Activated naive CD4-positive, alpha-beta T cell treated with anti-CD3 and anti-CD28 coated beads, Interleukin-2, amount 10 ng/mL, durations not matched to agents 7 days and 5 days (primary cell): Measurements from ENCODE around the gene MDH1.
"Not testable (repeated sequence)": the region's sequence is repeated elsewhere in the genome, so short reads cannot be mapped to it uniquely, and the experiment has no call there.

Source experiments
- CTCF ChIA-PET: fragments of 350-600 bp; sonication (Branson Sonifier 250); formaldehyde crosslinking; loops from one replicate; lab custom pipeline; 2021; ENCODE audit warnings: antibody characterized with exemption; lab: Charles Lee
- DNase-seq: peaks from one replicate; pipeline ENCODE4 v3.0.0-alpha.2; 2020
- H3K27ac Mint-ChIP-seq: one replicate; pipeline ENCODE4 v1.8.0; 2021; ENCODE audit warnings: mild to moderate bottlenecking, moderate library complexity, mixed read lengths
- H3K27me3 Mint-ChIP-seq: one replicate; pipeline ENCODE4 v1.8.0; 2021; ENCODE audit warnings: mild to moderate bottlenecking, mixed read lengths
- H3K36me3 Mint-ChIP-seq: one replicate; pipeline ENCODE4 v1.8.0; 2021; ENCODE audit warnings: mixed read lengths
- H3K4me1 Mint-ChIP-seq: one replicate; pipeline ENCODE4 v1.8.0; 2021; ENCODE audit warnings: mixed read lengths
- H3K4me3 Mint-ChIP-seq: one replicate; pipeline ENCODE4 v1.8.0; 2021; ENCODE audit warnings: mild to moderate bottlenecking, moderate library complexity, mixed read lengths
- H3K9me3 Mint-ChIP-seq: one replicate; pipeline ENCODE4 v1.8.0; 2021; ENCODE audit warnings: mixed read lengths

The MDH1 gene

DNA sequence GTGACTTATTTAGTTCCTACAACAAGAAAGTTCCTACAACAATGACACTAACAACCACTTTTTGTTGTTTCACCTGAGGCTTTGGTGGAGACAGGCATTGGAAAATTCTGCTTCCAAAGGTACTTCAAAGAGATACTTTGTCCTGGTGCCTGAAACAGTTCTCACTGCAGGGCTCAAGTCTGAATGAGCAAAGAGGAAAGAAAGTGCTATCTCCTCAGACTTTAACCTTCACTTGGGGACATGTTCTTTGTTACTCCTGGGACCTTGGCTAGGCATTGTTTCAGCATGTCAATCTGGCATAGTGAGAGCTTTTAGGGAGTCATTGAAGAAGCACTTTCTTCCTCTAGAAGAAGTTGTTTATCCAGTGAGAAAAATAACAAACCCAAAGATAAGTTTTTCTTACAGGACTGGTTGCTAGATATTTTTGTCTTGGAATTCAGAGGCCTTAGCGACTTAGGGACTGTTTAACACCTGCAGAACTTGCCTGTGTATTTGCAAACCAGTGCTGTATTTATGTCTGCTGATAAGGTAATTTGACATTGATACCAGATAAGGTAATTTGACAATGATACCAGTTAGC is 12.2 kb downstream of the MDH1 start:
- H3K9me3 Mint-ChIP-seq = no peaks in the 10 kb centered on the region
- no peaks in the 10 kb centered on the region for H3K27me3 Mint-ChIP-seq
- no peak overlapping the region for H3K4me3 Mint-ChIP-seq
- DNase-seq = no peak
- no peak overlapping the region for H3K27ac Mint-ChIP-seq
- CTCF ChIA-PET = interaction anchor here (0.6 kb wide), 1 partner anchor 690 kb away, joined by 3 read pairs; no protein-coding TSS in a partner anchor
- peaks cover 54% of the 10 kb centered on the region for H3K36me3 Mint-ChIP-seq
- H3K4me1 Mint-ChIP-seq = peaks cover 2% of the 10 kb centered on the region

DNA sequence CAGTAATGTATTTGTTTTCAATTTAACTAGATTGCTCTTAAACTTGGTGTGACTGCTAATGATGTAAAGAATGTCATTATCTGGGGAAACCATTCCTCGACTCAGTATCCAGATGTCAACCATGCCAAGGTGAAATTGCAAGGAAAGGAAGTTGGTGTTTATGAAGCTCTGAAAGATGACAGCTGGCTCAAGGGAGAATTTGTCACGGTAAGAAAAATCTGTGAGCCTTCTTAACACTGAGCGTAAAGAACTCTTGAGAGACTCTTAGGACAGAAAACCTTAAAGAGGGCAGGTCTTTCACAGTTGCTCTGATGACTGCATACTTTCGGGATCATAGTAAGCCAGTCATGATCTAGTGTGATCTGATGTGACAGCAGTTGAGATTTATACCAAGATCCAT is 15.9 kb downstream of the MDH1 start:
- Mint-ChIP-seq H3K4me1 (no peaks in the 10 kb centered on the region), H3K4me3 (no peak overlapping the region), H3K27me3 (no peaks in the 10 kb centered on the region), H3K9me3 (no peaks in the 10 kb centered on the region), H3K36me3 (peaks cover 50% of the 10 kb centered on the region), H3K27ac (no peak overlapping the region)
- CTCF ChIA-PET = no interaction called here
- DNase-seq = no peak

DNA sequence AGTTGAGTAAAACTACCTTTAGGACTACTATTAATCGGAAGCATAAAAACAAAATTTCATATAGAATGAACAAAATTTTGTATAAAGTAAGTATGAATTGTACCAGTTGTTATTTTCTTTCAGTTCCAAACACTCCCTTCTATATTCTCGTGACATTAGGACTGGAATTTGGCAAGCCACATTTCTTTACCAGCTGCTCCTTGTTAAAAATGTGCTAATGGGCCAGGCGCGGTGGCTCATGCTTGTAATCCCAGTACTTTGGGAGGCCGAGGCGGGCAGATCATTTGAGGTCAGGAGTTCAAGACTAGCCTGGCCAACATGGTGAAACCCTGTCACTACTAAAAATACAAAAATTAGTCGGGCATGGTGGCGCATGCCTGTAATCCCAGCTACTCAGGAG is 20.1 kb downstream of the MDH1 start:
- H3K4me3 Mint-ChIP-seq, H3K27me3 Mint-ChIP-seq, H3K9me3 Mint-ChIP-seq, H3K4me1 Mint-ChIP-seq, H3K27ac Mint-ChIP-seq, CTCF ChIA-PET, DNase-seq: not testable (repeated sequence)
- H3K36me3 Mint-ChIP-seq = peaks cover 26% of the 10 kb centered on the region

DNA sequence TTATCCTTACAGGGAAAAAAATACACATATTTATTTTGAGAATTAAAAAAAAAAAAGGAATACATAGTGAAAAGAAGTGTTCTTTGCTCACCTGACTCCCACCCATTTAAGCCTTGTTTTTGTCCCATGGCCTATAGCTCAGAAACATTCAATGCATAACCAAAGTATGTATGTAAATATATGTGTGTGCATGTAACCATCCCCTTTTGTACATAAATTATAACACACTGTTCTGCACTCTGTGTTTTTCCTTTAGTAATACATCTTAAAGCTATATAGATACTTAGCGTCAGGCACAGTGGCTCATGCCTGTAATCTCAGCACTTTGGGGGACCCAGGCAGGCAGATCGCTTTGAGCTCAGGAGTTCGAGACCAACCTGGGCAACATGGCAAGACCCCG is 21.8 kb downstream of the MDH1 start:
- Mint-ChIP-seq H3K36me3 (peaks cover 16% of the 10 kb centered on the region), H3K27me3 (peaks cover 4% of the 10 kb centered on the region), H3K4me3 (no peak overlapping the region), H3K9me3 (no peaks in the 10 kb centered on the region), H3K27ac (no peak overlapping the region), H3K4me1 (no peaks in the 10 kb centered on the region)
- CTCF ChIA-PET = no interaction called here
- DNase-seq = no peak

DNA sequence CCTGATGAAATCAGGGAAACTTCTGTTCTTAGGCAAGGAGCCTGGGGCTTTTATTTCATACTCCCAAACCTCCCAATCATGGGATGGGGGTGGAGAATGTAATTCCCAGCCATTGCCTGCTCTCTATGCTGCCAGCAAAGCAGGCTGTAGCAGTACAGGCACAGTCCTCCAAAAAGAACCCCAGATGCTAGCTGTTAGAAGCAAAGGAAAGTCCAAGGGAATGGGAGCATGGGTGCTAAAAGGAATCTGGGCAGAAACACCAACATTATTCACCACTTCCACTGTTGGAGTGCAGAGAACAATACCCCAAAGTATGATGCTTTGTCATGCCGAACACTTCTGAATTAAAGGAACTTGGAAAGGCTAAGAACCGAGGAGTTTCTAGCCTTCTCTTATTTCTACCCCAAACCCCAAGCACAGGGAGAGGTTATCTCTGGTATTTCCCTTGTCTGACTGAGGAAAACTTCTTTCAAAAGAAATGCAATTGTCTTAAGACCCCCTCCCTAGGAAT is 24.7 kb downstream of the MDH1 start:
- peaks cover 4% of the 10 kb centered on the region for H3K27me3 Mint-ChIP-seq
- CTCF ChIA-PET = no interaction called here

DNA sequence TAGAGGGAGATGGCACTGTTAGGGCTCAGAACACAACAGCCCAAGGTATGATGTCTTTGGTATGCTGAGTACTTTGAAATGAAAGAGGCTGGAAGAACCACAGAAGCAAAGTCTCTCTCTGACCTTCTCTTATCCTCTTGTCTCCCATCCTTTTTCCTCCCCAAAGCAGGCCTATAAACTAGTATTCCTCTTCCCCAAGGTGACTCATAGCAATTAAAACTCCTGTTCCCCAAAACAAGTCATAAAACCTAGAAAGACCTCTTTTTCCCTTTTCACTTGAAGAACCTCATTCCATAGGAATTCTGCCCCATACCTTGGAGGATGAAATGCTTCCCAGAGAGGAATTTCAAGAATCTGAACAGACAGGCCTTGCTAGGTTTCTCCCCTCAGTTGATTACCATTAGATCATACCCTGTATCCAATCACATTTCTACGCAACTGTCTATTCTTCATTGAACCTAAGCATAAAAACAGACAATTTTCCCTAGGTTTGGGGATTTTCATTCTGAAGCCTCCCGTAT is 25.7 kb downstream of the MDH1 start:
- no peaks in the 10 kb centered on the region for H3K4me1 Mint-ChIP-seq
- no peaks in the 10 kb centered on the region for H3K36me3 Mint-ChIP-seq
- peaks cover 4% of the 10 kb centered on the region for H3K27me3 Mint-ChIP-seq
- H3K27ac Mint-ChIP-seq = no peak overlapping the region
- no peak for DNase-seq
- no peaks in the 10 kb centered on the region for H3K9me3 Mint-ChIP-seq
- CTCF ChIA-PET = no interaction called here
- no peak overlapping the region for H3K4me3 Mint-ChIP-seq

More for the DNA sequence above, 24.7 kb downstream of the MDH1 start:
- H3K27ac Mint-ChIP-seq = no peak overlapping the region
- no peaks in the 10 kb centered on the region for H3K4me1 Mint-ChIP-seq
- DNase-seq = no peak
- H3K4me3 Mint-ChIP-seq = no peak overlapping the region
- no peaks in the 10 kb centered on the region for H3K9me3 Mint-ChIP-seq
- H3K36me3 Mint-ChIP-seq = peaks cover under 1% of the 10 kb centered on the region

DNA sequence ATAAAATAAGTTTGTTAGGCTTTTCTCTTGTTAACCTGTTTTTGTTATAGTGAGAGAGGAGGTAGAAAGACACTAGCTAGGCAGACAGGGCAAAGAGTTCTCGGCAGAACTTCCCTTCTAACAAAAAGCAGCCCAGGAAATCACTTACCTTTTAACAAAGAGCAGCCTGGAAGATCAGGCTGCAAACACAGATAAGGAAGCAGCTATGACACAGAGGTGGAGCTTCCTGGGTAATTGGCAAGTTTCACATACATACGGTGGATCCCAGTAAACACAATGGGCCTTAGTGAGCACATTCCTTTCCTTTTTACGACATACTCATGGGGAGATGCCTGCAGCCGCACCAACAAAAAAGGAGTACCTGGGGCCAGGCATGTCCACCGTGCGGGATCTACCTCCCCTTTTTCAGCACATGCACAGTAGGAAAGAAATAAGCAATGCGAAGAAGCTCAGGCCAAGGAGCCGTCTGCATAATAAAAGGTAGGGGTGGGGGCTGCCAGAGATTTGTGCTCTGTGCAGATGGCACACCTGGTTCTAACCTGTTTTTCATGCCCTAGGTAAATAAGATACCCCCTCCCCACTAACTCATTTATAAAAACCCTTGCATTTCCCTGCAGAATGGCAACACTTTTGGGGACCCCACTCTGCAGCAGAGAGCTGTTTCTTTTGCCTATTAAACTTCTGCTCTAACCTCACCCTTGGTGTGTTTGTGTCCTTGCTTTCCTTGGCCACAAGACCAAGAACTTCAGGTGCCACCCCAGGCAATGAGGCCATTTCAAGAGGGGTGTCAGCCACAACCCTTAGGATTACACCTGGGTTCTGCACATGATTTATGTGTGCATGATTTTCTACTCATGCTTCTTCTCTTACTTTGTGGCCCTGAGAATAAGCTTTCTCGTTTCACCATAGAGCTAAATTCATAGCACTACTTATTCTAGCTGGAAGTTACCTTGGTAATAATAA is 26.5 kb downstream of the MDH1 start:
- Mint-ChIP-seq H3K36me3 (no peaks in the 10 kb centered on the region), H3K9me3 (no peaks in the 10 kb centered on the region), H3K4me1 (no peaks in the 10 kb centered on the region), H3K27me3 (peaks cover 4% of the 10 kb centered on the region), H3K4me3 (no peak overlapping the region), H3K27ac (no peak overlapping the region)
- CTCF ChIA-PET = no interaction called here
- DNase-seq = no peak

DNA sequence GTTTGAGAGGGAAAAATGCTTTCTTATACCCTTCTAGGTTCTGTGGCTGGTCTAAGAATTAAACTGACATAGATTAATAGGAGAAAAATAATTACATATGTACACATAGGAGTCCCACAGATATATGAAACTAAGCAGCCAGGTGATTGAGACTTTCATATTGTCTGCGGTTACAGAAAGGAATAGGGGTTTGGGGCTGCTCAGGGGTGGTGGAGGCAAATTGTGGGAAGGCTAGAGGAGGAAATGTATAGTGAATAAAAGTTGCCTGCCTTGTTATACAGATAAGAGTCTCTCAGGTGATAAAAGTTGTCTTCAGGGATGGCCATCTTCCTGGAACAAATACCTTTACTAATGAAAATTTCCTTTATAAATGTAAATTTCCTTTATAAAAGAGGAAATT is 28.6 kb downstream of the MDH1 start:
- no peak for DNase-seq
- no peaks in the 10 kb centered on the region for H3K4me1 Mint-ChIP-seq
- CTCF ChIA-PET = no interaction called here
- no peaks in the 10 kb centered on the region for H3K9me3 Mint-ChIP-seq
- peaks cover 8% of the 10 kb centered on the region for H3K27me3 Mint-ChIP-seq
- no peak overlapping the region for H3K4me3 Mint-ChIP-seq
- H3K27ac Mint-ChIP-seq = no peak overlapping the region
- H3K36me3 Mint-ChIP-seq = no peaks in the 10 kb centered on the region

DNA sequence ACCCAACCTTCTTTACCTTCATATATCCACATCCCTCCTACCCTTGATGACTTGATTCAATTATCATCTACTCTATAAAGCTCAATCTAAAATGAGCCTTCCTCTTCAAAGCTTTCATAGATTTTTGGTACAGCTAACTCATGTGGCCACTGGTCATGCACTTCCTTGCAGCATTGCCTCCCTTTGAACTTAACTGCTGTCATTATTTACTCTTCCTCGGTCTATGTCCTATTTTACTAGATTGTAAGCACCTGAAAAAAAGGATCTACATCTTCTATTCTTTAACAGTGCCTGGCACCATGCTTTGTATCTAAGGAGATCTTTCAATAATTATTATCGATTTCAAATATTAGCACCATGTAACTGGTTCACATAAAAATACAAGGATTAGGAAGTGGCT is 30.6 kb downstream of the MDH1 start:
- CTCF ChIA-PET = no interaction called here
- no peaks in the 10 kb centered on the region for H3K4me1 Mint-ChIP-seq
- H3K4me3 Mint-ChIP-seq = no peak overlapping the region
- H3K27ac Mint-ChIP-seq = no peak overlapping the region
- peaks cover 8% of the 10 kb centered on the region for H3K27me3 Mint-ChIP-seq
- no peak for DNase-seq
- no peaks in the 10 kb centered on the region for H3K9me3 Mint-ChIP-seq
- no peaks in the 10 kb centered on the region for H3K36me3 Mint-ChIP-seq

DNA sequence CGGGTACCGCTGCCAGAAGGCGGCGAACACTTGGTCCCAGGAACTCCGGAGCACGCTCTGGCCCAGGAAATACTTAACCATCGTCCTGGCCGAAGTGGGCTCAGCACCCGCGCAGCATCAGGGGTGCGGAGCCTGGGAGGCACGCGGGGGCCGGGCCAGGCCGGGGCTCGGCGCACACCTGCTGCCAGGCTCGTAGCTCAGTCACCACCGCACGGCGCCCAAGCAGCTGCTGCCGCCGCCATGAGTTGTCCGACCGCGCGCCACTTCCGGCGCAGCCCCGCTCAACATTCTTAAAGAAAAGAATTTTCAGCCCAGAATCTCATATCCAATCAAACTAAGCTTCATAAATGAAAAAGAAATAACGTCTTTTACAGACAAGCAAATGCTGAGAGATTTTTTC is 34.0 kb downstream of the MDH1 start:
- CTCF ChIA-PET = no interaction called here
- H3K4me3 Mint-ChIP-seq = no peak overlapping the region

DNA sequence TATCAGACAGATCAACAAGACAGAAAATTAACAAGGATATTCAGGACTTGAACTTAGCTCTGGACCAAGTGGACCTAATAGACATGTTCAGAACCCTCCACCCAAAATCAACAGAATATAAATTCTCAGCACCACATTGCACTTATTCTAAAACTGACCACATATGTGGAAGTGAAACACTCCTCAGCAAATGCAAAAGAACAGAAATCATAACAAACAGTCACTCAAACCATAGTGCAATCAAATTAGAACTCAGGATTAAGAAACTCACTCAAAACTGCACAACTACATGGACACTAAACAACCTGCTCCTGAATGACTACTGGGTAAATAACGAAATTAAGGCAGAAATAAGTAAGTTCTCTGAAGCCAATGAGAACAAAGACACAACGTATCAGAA is 35.0 kb downstream of the MDH1 start:
- H3K27ac Mint-ChIP-seq, DNase-seq, H3K4me1 Mint-ChIP-seq, H3K4me3 Mint-ChIP-seq, CTCF ChIA-PET, H3K27me3 Mint-ChIP-seq, H3K36me3 Mint-ChIP-seq, H3K9me3 Mint-ChIP-seq: not testable (repeated sequence)

More for the DNA sequence above, 34.0 kb downstream of the MDH1 start:
- Mint-ChIP-seq H3K4me1 (no peaks in the 10 kb centered on the region), H3K9me3 (peaks cover 2% of the 10 kb centered on the region), H3K36me3 (no peaks in the 10 kb centered on the region), H3K27ac (no peak overlapping the region), H3K27me3 (peaks cover 4% of the 10 kb centered on the region)
- no peak for DNase-seq

DNA sequence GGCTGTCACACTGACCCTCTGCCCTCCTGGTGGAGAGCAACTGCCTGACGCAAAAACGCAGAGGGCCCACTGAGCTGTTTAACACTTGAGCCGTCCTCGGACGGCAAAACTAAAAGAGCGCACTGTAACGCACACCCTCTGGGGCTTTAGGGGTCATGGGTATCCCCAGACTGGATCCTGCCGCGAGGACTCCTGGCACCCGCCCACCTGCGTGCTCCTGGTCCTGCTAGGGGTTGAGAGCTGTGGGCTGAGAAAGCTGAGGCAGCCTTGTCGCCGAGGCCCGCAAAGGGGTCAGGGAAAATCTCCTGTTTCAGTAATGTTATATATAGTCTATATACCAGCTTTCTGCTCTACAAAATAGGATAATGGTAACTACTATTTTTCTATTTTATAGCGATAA is 39.1 kb downstream of the MDH1 start:
- CTCF ChIA-PET = no interaction called here
- peaks cover 2% of the 10 kb centered on the region for H3K36me3 Mint-ChIP-seq
- no peak for DNase-seq
- H3K4me1 Mint-ChIP-seq = no peaks in the 10 kb centered on the region
- H3K27ac Mint-ChIP-seq = no peak overlapping the region
- H3K9me3 Mint-ChIP-seq = peaks cover 6% of the 10 kb centered on the region
- H3K27me3 Mint-ChIP-seq = no peaks in the 10 kb centered on the region
- no peak overlapping the region for H3K4me3 Mint-ChIP-seq

DNA sequence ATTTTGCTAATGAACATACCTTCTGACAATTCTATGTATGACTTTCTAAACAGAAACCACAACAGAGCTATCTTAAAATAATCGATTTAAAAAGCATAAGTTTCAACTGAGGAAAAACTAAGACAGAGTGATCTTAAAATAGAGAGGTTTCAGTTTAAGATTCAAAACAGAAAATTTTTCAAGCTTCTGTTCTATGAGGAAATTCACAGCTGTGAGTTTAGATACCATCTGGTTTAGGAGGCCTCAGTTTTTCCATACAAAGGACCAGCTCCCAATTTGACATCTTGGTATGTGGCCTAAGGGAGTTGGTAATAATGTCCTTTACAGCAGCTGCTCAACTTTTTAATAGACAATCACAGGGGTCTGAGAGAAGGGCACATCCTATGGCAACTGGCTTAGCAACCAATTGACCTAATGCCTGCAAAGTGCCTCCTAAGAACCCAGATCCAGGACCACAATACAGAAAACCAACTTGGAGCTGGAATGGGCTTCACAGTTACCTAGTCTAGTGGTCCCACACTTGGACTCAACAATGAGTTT is 39.7 kb downstream of the MDH1 start:
- Mint-ChIP-seq H3K4me3 (no peak overlapping the region), H3K27me3 (no peaks in the 10 kb centered on the region), H3K27ac (no peak overlapping the region), H3K9me3 (peaks cover 7% of the 10 kb centered on the region), H3K4me1 (no peaks in the 10 kb centered on the region), H3K36me3 (peaks cover 3% of the 10 kb centered on the region)
- CTCF ChIA-PET = no interaction called here
- no peak for DNase-seq

DNA sequence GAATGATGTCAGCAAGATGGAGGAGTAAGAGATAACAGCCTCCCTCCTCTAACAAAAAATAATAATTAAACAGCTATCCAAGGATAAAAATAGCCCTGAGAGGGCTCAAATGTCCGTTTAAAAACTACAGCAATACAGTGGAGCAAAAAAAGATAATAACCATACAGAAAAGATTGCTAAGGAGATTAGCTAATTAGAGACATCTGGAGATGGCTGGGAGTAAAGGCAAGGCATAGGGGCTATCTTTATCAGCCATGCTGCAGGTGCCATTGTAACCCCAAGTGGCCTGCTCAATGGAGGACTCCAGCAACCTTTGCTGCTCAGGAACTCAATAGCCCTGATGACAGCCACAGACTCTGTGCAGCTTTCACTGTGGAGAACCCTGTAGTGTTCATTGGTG is 42.7 kb downstream of the MDH1 start:
- CTCF ChIA-PET = no interaction called here

More for the DNA sequence above, 42.7 kb downstream of the MDH1 start:
- Mint-ChIP-seq H3K27ac (no peak overlapping the region), H3K9me3 (peaks cover 11% of the 10 kb centered on the region), H3K27me3 (no peaks in the 10 kb centered on the region), H3K4me3 (no peak overlapping the region), H3K4me1 (no peaks in the 10 kb centered on the region), H3K36me3 (peaks cover 3% of the 10 kb centered on the region)
- no peak for DNase-seq
